Activated T-helper 2 cell treated with anti-CD3 and anti-CD28 coated beads, Interferon-gamma antibody, Interleukin-2, Interleukin-4, amounts not matched to agents 10 μg/mL and 5 μg/mL and 100 μg/mL, durations not matched to agents 14 hours and 24 hours and 36 hours (primary cell): Measurements from ENCODE around the gene CMSS1. TPM values are rescaled to one million over a fixed set of nuclear protein-coding genes. Genes with fewer than 3 reads are reported as not detected.
"Not testable (repeated sequence)": the region's sequence is repeated elsewhere in the genome, so short reads cannot be mapped to it uniquely, and the experiment has no call there.

ENCODE experiments used
- DNase-seq: peaks from one replicate; pipeline ENCODE4 v3.0.0; 2021; ENCODE audit warnings: low spot score
- H3K27ac Mint-ChIP-seq: one replicate; pipeline ENCODE4 v1.8.0; 2021; ENCODE audit warnings: mixed read lengths
- H3K27me3 Mint-ChIP-seq: one replicate; pipeline ENCODE4 v1.8.0; 2021; ENCODE audit warnings: low read depth, mixed read lengths
- H3K36me3 Mint-ChIP-seq: one replicate; pipeline ENCODE4 v1.8.0; 2021; ENCODE audit warnings: low read depth, mixed read lengths
- H3K4me1 Mint-ChIP-seq: one replicate; pipeline ENCODE4 v1.8.0; 2021; ENCODE audit warnings: low read depth, mixed read lengths
- H3K4me3 Mint-ChIP-seq: one replicate; pipeline ENCODE4 v1.8.0; 2021; ENCODE audit warnings: low read depth, mild to moderate bottlenecking, moderate library complexity, mixed read lengths
- H3K9me3 Mint-ChIP-seq: one replicate; pipeline ENCODE4 v1.8.0; 2021; ENCODE audit warnings: mixed read lengths
- intact Hi-C: fragments of 100-400 bp; cut with micrococcal nuclease; formaldehyde crosslinking; loops from one replicate; pipeline ENCODE4 v1.15.1; 2023
- total RNA-seq: library from RNA; stranded (reverse); gene quantifications from 2 replicates; pipeline ENCODE4 v1.2.3, GENCODE V29; 2022

CMSS1 gene
- total RNA-seq, 1 donor from 2014 or later = 138 TPM

DNA sequence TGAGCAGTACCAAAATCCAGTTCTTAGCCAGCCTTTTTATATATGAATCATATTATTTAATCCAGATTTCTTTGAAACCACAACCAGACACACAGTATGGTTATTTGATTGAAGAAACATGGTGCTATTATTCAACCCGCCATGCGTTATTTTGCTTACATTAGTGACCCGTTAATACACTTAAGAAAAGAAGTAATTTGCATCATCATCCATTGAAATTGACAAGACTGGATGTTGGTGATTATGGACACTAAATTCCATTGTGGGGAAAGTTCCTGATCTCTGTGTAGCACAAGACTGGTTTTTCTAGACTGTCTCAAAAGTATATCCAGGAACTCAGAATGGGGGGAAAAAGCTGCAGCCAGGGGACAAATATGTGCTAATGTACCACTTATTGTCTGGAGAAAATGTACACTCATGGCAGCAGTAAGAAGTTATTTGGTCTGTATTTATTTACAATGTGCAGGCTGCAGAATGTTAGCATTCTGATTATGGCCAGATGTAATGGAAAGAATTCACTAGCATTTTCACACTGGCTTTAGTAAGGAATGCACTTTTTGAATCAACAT is 216.3 kb downstream of the CMSS1 start:
- no peak for DNase-seq

DNA sequence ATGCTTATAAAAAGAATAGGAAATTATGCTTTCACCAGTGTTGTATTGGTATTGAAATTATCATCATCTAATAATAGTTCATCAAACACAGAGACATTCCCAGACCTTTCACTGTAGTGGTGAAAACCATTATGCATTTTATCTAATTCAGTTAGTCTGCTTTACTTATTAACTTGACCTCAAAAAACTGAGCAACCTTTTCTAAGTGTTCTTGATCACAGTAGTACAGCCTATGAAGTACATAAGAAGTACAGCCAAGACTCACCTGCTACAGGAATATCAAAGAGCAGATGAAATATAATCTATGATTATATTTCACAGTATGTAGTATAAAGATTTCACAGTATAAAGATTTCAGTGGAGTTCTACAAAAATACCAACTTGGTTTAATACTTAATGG is 221.4 kb downstream of the CMSS1 start:
- H3K36me3 Mint-ChIP-seq = no peaks in the 10 kb centered on the region
- H3K4me3 Mint-ChIP-seq = no peak overlapping the region
- H3K27ac Mint-ChIP-seq = no peak overlapping the region
- H3K9me3 Mint-ChIP-seq = no peaks in the 10 kb centered on the region
- intact Hi-C loops = no loop called here
- DNase-seq = no peak
- H3K4me1 Mint-ChIP-seq = peaks cover 3% of the 10 kb centered on the region
- H3K27me3 Mint-ChIP-seq = no peaks in the 10 kb centered on the region

More for the DNA sequence above, 216.3 kb downstream of the CMSS1 start:
- Mint-ChIP-seq H3K36me3 (no peaks in the 10 kb centered on the region), H3K27me3 (no peaks in the 10 kb centered on the region), H3K9me3 (no peaks in the 10 kb centered on the region), H3K4me3 (no peak overlapping the region), H3K4me1 (peaks cover 18% of the 10 kb centered on the region), H3K27ac (no peak overlapping the region)
- intact Hi-C loops = no loop called here

DNA sequence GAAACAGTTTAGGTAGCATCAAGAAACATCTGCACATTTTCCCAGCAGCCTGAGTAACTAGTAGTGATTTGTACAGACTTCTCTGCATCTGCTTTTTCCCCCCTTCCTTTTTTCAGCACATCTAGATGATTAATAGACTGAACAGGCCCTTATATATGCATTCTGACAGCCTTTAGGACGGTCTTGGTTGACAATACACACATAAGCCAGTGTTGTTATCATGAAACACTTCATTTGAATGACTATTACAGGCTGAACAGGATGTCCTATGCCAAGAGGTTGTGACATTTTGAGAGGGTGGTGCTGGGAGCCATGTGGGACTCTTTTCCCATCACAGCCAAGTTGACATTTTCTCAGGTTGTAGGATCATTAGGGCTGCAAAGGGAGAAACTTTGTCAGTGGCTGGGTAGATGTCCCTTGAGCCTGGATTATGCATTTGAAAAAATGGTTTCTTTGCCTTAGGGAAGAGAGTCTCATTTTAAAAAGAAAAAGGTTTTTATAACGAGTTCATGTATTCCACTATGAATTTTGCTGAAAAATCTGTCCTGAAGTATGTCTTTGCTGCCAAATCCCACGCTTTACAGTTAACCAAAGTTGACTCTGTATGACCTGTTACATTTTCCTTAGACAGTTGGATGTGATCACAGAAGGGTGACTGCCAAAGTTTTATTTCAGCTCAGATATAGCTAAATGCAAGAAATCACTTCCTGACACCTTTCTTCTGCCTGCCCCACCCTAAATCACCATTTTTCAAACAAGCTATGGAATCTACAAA is 223.0 kb downstream of the CMSS1 start:
- H3K36me3 Mint-ChIP-seq = no peaks in the 10 kb centered on the region
- intact Hi-C loops = no loop called here
- H3K27ac Mint-ChIP-seq = no peak overlapping the region
- DNase-seq = no peak
- no peak overlapping the region for H3K4me3 Mint-ChIP-seq
- peaks cover 3% of the 10 kb centered on the region for H3K4me1 Mint-ChIP-seq
- H3K27me3 Mint-ChIP-seq = no peaks in the 10 kb centered on the region
- no peaks in the 10 kb centered on the region for H3K9me3 Mint-ChIP-seq

DNA sequence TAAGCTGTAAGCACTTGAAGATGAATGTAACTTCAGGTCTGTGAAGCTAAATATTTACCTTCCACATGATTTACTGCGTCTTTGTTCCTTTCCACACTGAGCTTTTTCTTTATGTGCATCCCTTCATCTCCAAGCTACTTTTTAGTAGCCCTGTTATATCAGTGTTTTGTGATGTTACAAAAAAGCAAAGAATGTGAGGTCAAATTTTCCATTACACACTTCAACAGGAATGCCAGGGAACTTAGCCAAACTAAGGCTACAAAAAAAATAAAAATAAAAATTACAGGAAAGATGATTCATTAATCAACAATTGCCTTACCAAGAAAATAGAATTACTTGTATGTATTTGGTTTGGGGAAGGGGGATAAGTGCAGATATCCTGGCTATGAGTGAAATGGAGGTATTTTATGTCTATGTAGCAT is 223.7 kb downstream of the CMSS1 start:
- Mint-ChIP-seq H3K4me1 (peaks cover 5% of the 10 kb centered on the region), H3K36me3 (no peaks in the 10 kb centered on the region), H3K27me3 (no peaks in the 10 kb centered on the region), H3K4me3 (no peak overlapping the region), H3K27ac (no peak overlapping the region), H3K9me3 (no peaks in the 10 kb centered on the region)
- intact Hi-C loops = no loop called here
- no peak for DNase-seq

DNA sequence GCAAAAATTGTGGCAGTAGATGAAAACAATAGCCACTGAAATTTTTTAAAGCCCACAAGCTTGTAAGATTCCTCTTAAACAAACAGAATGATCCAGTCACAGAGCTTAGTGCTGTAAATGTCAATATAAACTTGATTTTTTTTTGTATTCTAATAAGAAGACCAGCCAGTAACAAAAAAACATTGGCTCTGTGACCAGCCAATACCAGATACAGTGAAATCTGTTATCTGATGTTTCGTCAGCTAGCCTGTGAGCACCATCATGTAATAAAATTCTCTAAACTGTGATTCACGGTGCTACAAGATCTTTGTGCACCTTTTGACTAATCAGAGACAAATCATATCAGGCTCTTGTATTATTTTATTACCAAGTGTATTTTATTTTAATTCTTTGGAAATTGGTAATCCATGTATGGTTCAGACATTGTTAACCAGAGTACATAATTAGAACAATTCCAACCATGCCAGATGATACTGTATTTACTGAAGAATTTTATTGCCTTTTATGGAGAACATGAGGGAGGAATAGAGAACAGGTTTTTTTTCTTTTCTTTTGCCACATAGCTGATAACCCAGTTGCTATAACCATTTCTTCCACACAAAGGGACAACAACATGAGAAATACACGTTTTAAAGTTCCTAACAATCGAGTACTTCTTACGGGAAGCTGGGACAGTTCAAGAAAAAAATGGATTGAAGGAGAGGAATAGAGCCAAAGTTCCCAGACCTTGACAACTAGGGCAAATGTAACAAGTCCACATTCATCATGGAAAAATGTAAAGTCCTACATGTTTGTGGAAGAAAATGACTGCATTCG is 224.7 kb downstream of the CMSS1 start:
- Mint-ChIP-seq H3K27ac (no peak overlapping the region), H3K4me3 (no peak overlapping the region), H3K27me3 (no peaks in the 10 kb centered on the region), H3K9me3 (no peaks in the 10 kb centered on the region), H3K4me1 (peaks cover 9% of the 10 kb centered on the region), H3K36me3 (no peaks in the 10 kb centered on the region)
- intact Hi-C loops = no loop called here
- no peak for DNase-seq

DNA sequence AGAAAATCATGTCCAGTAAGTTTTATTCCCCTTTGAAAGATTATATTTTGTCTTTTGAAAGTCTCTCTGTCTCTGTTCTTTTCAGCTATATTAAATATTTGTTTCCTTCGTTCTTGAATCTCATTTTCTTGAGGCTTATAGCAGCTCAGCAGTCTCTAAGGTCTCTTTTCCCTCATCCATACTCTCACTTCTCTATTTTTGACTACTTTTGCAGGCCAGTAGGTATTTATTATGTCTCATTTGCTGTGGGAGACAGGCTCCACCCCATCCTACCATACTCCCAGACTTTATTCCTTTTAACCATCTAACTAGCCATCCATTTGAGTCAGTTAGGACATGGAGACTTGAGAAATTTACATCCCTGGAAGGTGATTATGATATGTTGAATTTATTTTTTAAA is 225.6 kb downstream of the CMSS1 start:
- Mint-ChIP-seq H3K4me3 (no peak overlapping the region), H3K27ac (no peak overlapping the region)

DNA sequence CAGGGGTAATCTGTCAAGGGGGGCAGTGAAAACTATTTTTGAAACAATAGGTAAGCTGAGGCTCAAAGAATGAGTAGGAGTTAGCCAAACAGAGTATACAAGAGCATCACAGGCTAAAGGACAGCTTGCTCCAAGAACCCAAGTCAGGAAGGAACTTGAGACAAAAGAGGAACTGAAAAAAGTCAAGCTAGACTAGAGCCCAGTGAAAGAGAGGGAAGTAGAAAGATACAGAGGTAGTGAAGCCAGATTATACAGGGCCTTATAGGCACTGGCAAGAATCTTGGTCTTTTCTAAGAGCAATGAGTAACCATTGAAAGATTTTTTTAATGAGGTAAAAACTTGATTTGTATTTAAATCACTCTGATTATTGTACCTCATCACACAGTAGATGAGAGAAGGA is 226.7 kb downstream of the CMSS1 start:
- DNase-seq = no peak
- H3K27ac Mint-ChIP-seq = no peak overlapping the region
- no peaks in the 10 kb centered on the region for H3K27me3 Mint-ChIP-seq
- no peaks in the 10 kb centered on the region for H3K9me3 Mint-ChIP-seq
- no peaks in the 10 kb centered on the region for H3K36me3 Mint-ChIP-seq
- intact Hi-C loops = no loop called here
- H3K4me3 Mint-ChIP-seq = no peak overlapping the region
- H3K4me1 Mint-ChIP-seq = peaks cover 17% of the 10 kb centered on the region

More for the DNA sequence above, 225.6 kb downstream of the CMSS1 start:
- intact Hi-C loops = no loop called here
- Mint-ChIP-seq H3K4me1 (peaks cover 17% of the 10 kb centered on the region), H3K36me3 (no peaks in the 10 kb centered on the region), H3K27me3 (no peaks in the 10 kb centered on the region), H3K9me3 (no peaks in the 10 kb centered on the region)
- no peak for DNase-seq

DNA sequence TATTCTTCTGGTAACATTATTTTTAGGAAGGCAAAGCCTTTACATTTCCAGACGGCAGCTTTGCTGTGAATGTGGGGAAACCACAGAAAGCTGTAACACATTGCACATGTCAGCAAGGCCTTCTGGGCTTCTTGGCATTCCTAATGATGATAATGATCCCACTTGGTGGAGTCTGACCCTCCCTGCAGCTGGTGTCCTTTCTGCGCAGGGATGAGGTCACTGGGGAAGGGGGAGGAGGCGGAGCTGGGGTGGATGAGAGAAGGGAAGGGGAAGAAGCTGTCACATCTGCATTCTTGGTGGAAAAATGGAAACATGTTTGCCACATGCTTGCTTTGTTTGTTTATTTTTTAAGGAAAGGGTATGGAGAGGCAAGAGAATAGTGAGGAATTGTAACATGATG is 228.0 kb downstream of the CMSS1 start:
- H3K27me3 Mint-ChIP-seq = no peaks in the 10 kb centered on the region
- H3K4me3 Mint-ChIP-seq = no peak overlapping the region
- no peak for DNase-seq
- peaks cover 17% of the 10 kb centered on the region for H3K4me1 Mint-ChIP-seq
- H3K9me3 Mint-ChIP-seq = no peaks in the 10 kb centered on the region
- H3K36me3 Mint-ChIP-seq = no peaks in the 10 kb centered on the region
- intact Hi-C loops = no loop called here
- H3K27ac Mint-ChIP-seq = no peak overlapping the region

DNA sequence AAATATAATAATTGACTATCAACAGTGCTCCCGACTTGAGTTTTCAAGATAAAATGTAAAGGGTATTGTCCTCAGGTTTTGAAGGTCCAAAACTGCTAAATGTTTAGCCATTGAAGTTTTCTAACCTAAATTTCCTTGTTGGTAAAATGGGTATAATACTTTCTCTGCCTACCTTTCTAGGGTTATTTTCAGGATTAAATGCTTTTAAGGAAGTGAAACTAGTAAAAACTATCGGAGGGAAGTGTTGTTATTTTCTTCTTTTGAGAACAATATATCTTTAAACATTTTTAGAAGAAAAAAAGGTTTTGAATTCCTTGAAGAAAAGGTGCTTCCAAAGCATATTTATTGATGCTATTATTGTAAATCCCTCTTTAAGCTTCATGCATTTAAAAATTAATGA is 229.3 kb downstream of the CMSS1 start:
- no peak for DNase-seq
- Mint-ChIP-seq H3K27me3 (no peaks in the 10 kb centered on the region), H3K36me3 (no peaks in the 10 kb centered on the region), H3K4me3 (no peak overlapping the region), H3K4me1 (peaks cover 14% of the 10 kb centered on the region), H3K9me3 (no peaks in the 10 kb centered on the region), H3K27ac (no peak overlapping the region)
- intact Hi-C loops = no loop called here

DNA sequence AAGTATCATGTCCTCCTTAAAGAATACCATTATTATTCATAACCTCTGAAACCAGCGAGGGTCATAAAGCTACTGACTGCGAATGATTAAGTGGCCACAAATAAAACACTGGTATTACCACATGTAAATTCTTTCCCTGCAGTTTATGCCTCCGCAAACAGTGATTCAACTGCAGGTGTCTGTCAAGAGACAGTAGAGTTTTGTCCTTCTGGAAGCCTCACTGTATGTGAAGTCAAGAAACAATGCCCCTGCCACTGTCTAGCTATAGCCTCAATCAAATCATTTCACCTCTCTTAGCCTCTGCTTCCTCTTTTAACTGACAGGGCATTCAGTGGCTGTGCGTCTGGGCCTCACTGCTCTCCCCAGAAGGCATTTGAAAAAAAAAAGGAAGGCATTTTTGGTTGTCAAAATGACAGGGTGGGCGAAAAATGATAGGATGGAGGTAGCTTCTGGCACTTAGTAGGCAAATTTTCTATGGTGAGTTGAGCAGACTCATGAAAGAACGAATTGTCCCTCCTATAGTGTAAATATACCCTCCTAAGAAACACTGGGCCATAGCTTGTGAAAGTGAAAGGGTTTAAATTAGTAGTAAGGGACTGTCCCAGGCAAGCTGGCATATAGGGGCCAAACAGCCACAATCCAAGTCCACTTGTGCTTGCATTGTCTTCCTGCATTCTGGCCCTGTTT is 229.9 kb downstream of the CMSS1 start:
- no peak overlapping the region for H3K4me3 Mint-ChIP-seq
- intact Hi-C loops = no loop called here
- no peak for DNase-seq
- no peaks in the 10 kb centered on the region for H3K9me3 Mint-ChIP-seq
- H3K36me3 Mint-ChIP-seq = no peaks in the 10 kb centered on the region
- H3K27ac Mint-ChIP-seq = no peak overlapping the region
- no peaks in the 10 kb centered on the region for H3K27me3 Mint-ChIP-seq
- H3K4me1 Mint-ChIP-seq = peaks cover 14% of the 10 kb centered on the region

DNA sequence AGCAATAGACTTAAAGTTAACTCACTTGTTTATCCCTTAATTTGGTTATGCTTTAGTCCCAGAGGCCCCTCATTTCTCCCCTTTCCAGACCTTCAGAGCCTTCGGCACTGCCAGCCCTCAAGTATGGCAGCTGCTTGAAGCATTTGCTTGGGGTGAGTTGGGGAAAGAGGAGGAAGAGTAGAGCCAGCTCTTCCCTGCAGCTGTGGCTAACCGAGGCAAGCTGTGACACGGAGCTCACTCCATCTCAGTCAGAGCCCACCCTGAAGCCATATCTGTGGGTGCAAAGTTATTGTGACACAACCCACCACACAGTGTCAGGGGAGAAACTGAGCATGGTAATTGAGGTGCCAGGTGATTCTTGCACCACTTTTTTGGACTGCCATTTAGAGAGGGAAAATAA is 230.6 kb downstream of the CMSS1 start:
- Mint-ChIP-seq H3K27ac (no peak overlapping the region), H3K27me3 (no peaks in the 10 kb centered on the region), H3K4me3 (no peak overlapping the region), H3K36me3 (no peaks in the 10 kb centered on the region), H3K4me1 (peaks cover 14% of the 10 kb centered on the region), H3K9me3 (no peaks in the 10 kb centered on the region)
- intact Hi-C loops = no loop called here
- DNase-seq = no peak

DNA sequence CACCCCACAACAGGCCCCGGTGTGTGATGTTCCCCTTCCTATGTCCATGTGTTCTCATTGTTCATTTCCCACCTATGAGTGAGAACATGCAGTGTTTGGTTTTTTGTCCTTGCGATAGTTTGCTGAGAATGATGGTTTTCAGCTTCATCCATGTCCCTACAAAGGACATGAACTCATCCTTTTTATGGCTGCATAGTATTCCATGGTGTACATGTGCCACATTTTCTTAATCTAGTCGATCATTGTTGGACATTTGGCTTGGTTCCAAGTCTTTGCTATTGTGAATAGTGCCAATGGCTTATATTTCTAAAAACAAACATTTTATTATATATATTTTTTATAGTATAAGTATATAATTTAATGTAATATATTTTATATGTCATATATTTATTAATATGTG is 233.9 kb downstream of the CMSS1 start:
- H3K27ac Mint-ChIP-seq, DNase-seq, intact Hi-C loops, H3K9me3 Mint-ChIP-seq, H3K4me3 Mint-ChIP-seq, H3K36me3 Mint-ChIP-seq, H3K27me3 Mint-ChIP-seq: not testable (repeated sequence)
- H3K4me1 Mint-ChIP-seq = peaks cover 13% of the 10 kb centered on the region
